Neural cell (in vitro differentiated cells): Measurements from ENCODE around the gene FNDC10. TPM values are rescaled to one million over a fixed set of nuclear protein-coding genes. Genes with fewer than 3 reads are reported as not detected.

Source experiments
- H2AFZ ChIP-seq: fragments of 200-600, 300-800 bp; sonication (generic), shearing (Covaris generic); 2 replicates; pipeline ENCODE4 v1.6.0; 2014; ENCODE audit warnings: low read depth, mild to moderate bottlenecking, antibody characterized with exemption, low read length, moderate library complexity
- H3F3A ChIP-seq: fragments of 200-600 bp; shearing (Covaris generic); 2 replicates; pipeline ENCODE4 v1.6.1; 2016; ENCODE audit warnings: mild to moderate bottlenecking, moderate library complexity, mixed read lengths, antibody characterized with exemption, low read length; ENCODE audit not compliant: insufficient read depth, poor library complexity, severe bottlenecking
- H3K27ac ChIP-seq: fragments of 200-600, 300-800 bp; sonication (generic), shearing (Covaris generic); 2 replicates; pipeline ENCODE4 v1.5.1; 2014; ENCODE audit warnings: mild to moderate bottlenecking, low read length, moderate library complexity
- H3K27me3 ChIP-seq: fragments of 300-800, 200-600 bp; sonication (generic), shearing (Covaris generic); 2 replicates; pipeline ENCODE4 v1.6.0; 2014; ENCODE audit warnings: mild to moderate bottlenecking, low read depth, low read length, moderate library complexity; ENCODE audit not compliant: insufficient read depth
- H3K36me3 ChIP-seq: fragments of 300-800, 200-600 bp; sonication (generic), shearing (Covaris generic); 2 replicates; pipeline ENCODE4 v1.5.1; 2014; ENCODE audit warnings: mild to moderate bottlenecking, antibody characterized with exemption, low read length, moderate library complexity; ENCODE audit not compliant: insufficient read depth
- H3K4me2 ChIP-seq: fragments of 300-800, 200-600 bp; sonication (generic), shearing (Covaris generic); 2 replicates; pipeline ENCODE4 v1.6.0; 2014; ENCODE audit warnings: mild to moderate bottlenecking, low read length
- H3K4me3 ChIP-seq: fragments of 300-800, 200-600 bp; sonication (generic), shearing (Covaris generic); 2 replicates; pipeline ENCODE4 v1.5.1; 2014; ENCODE audit warnings: mild to moderate bottlenecking, low read length, moderate library complexity
- H3K79me2 ChIP-seq: fragments of 200-600 bp; shearing (Covaris generic); replicated peaks from 2 replicates; pipeline ENCODE4 v1.6.0; 2014; ENCODE audit warnings: mild to moderate bottlenecking, low read length, moderate library complexity; ENCODE audit not compliant: insufficient read depth
- H3K9ac ChIP-seq: fragments of 300-800, 200-600 bp; sonication (generic), shearing (Covaris generic); 2 replicates; pipeline ENCODE4 v1.6.1; 2016; ENCODE audit warnings: mild to moderate bottlenecking, low read length, mixed read lengths
- H3K9me2 ChIP-seq: fragments of 200-600 bp; shearing (Covaris generic); 2 replicates; pipeline ENCODE4 v1.6.1; 2016; ENCODE audit warnings: mild to moderate bottlenecking, low read length, mixed read lengths; ENCODE audit not compliant: insufficient read depth
- H3K9me3 ChIP-seq: fragments of 200-600, 300-800 bp; sonication (generic), shearing (Covaris generic); 2 replicates; pipeline ENCODE4 v1.6.1; 2016; ENCODE audit warnings: mild to moderate bottlenecking, mixed run types, low read length, moderate library complexity, mixed read lengths
- H4K20me1 ChIP-seq: fragments of 200-600 bp; shearing (Covaris generic); 2 replicates; pipeline ENCODE4 v1.6.1; 2016; ENCODE audit warnings: mild to moderate bottlenecking, mixed run types; ENCODE audit not compliant: insufficient read depth
- CTCF ChIP-seq: fragments of 450-650 bp; IDR thresholded peaks from 2 replicates; pipeline ENCODE4 v1.5.1; 2014; ENCODE audit warnings: antibody characterized with exemption, mild to moderate bottlenecking, moderate library complexity; ENCODE audit not compliant: poor library complexity, severe bottlenecking
- EP300 ChIP-seq: fragments of 450-650 bp; conservative IDR thresholded peaks from 2 replicates; pipeline ENCODE4 v1.6.1; 2014; ENCODE audit warnings: antibody characterized with exemption, mild to moderate bottlenecking, moderate library complexity; ENCODE audit not compliant: poor library complexity, severe bottlenecking
- EZH2 ChIP-seq: fragments of 200-600, 300-800 bp; shearing (Covaris generic), sonication (generic); IDR thresholded peaks from 2 replicates; pipeline ENCODE4 v1.6.1; 2014; ENCODE audit warnings: antibody characterized with exemption, low read length, borderline replicate concordance, mild to moderate bottlenecking; ENCODE audit not compliant: insufficient read depth, poor library complexity, severe bottlenecking
- MXI1 ChIP-seq: fragments of 450-650 bp; conservative IDR thresholded peaks from 2 replicates; pipeline ENCODE4 v1.6.1; 2014; ENCODE audit warnings: antibody characterized with exemption, mild to moderate bottlenecking; ENCODE audit not compliant: poor library complexity, severe bottlenecking
- POLR2AphosphoS5 ChIP-seq: IDR thresholded peaks from 2 replicates; pipeline ENCODE4 v1.6.1; 2012
- TAF1 ChIP-seq: IDR thresholded peaks from 2 replicates; pipeline ENCODE4 v1.6.1; 2012; ENCODE audit warnings: low read depth
- polyA plus RNA-seq: library from polyadenylated mRNA; depleted of rRNA; stranded (reverse); fragments of >200 nt; gene quantifications from 2 replicates; pipeline ENCODE4 v1.2.3, GENCODE V29; 2014

FNDC10 gene
- polyA plus RNA-seq, 1 donor from 2014 or later: 4.5 TPM

DNA sequence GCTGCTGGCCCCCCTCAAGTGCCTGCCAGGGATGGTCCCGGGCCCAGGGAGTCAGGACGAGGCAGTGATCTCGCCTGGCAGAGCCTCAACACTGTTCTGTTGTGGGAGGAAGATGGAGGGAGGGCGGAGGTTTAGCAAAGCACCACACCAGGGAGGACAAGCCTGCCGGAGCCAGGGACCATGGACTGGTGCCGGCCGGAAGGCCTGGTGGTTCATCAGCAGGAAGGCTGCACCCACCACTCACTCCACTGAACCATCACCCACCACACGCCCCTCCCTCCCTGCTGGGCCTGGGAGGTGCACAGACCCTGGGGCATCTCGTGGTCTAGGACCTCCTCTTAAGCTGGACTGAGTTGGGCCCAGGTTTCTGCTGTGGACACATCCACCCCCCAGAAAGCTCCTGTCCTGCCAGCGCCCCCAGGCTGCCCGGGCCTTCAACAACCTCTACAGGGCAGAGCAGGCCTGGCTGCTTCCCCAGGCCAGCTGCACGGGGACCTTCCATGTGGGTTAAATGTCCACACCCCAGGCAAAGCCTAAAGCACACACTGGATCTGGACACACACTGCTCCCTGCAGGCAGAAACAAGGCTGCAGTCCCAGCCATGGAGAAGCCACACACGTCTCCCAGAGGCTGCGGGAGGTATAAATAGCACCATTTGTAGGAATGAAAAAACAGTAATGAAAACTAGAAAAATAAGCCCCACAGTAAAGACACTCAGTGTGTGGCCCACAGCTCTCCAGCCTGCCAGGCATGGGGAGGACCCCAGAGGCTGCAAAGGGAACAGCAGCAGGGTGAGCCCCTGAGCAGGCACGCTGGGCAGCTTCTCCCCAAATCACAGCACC, 49.1 kb downstream of the FNDC10 start:
- Histone ChIP-seq H3F3A (no peaks in the 10 kb centered on the region), H3K9me2 (no peaks in the 10 kb centered on the region), H3K9me3 (no peaks in the 10 kb centered on the region), H3K9ac (no peak overlapping the region), H3K4me2 (no peak overlapping the region), H3K27me3 (no peaks in the 10 kb centered on the region), H3K36me3 (no peaks in the 10 kb centered on the region), H3K79me2 (no peaks in the 10 kb centered on the region), H3K4me3 (no peak overlapping the region), H3K27ac (no peak overlapping the region), H2AFZ (no peak overlapping the region), H4K20me1 (no peaks in the 10 kb centered on the region)
- TF ChIP-seq EP300 (no peak), MXI1 (no peak), CTCF (peak; percentile 54), EZH2 (no peak), TAF1 (no peak)

- Histone ChIP-seq H3K9me2 (no peaks in the 10 kb centered on the region), H3K79me2 (no peaks in the 10 kb centered on the region), H3K27me3 (no peaks in the 10 kb centered on the region), H3K36me3 (no peaks in the 10 kb centered on the region), H2AFZ (no peak overlapping the region), H3K4me3 (no peak overlapping the region), H3K9ac (no peak overlapping the region), H3F3A (no peaks in the 10 kb centered on the region), H3K27ac (no peak overlapping the region), H3K9me3 (no peaks in the 10 kb centered on the region), H4K20me1 (no peaks in the 10 kb centered on the region), H3K4me2 (no peak overlapping the region)
- no peak for TF ChIP-seq EZH2
- TF ChIP-seq MXI1: no peak
- no peak for TF ChIP-seq EP300
- TF ChIP-seq TAF1: no peak
Observed at GRCh38 chr1:1550087-1550486, 49.8 kb downstream of the FNDC10 start.

DNA sequence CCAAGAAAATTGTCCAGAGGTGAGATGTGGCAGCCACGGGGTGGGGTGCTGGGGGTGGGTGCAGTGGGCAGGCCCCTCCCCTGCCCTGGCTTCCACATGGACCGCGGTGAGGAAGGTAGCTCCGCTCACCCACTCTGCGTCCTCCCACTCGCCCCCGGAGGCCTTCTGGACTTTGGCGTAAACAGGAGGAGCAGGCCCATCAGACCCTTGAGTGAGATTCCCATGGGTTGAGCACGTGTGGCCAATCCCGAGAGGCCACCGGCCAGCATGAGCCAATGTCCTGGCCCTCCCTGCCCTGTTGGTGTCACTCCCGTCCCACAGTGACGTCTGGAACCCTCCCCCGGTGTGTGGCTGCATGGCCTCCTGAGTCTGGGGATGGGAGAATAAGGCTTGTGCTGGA, 51.3 kb downstream of the FNDC10 start:
- H3K4me3 ChIP-seq: no peak overlapping the region
- H3K27ac ChIP-seq: no peak overlapping the region
- H3K9me2 ChIP-seq: no peaks in the 10 kb centered on the region
- H3K27me3 ChIP-seq: no peaks in the 10 kb centered on the region
- H3K9me3 ChIP-seq: no peaks in the 10 kb centered on the region
- H4K20me1 ChIP-seq: no peaks in the 10 kb centered on the region
- H3K36me3 ChIP-seq: no peaks in the 10 kb centered on the region
- H3K9ac ChIP-seq: no peak overlapping the region
- H3K79me2 ChIP-seq: no peaks in the 10 kb centered on the region
- TF ChIP-seq POLR2AphosphoS5: no peak
- H2AFZ ChIP-seq: no peak overlapping the region
- no peaks in the 10 kb centered on the region for H3F3A ChIP-seq
- H3K4me2 ChIP-seq: no peak overlapping the region

Other genes starting within 250 kb of the FNDC10 start
- gene MXRA8, start 241.6 kb downstream of the FNDC10 start, polyA plus RNA-seq: 0.92 and 1.7 TPM in 2 replicates
- 104 and 119 TPM in 2 replicates for gene AURKAIP1, start 224.9 kb downstream of the FNDC10 start, polyA plus RNA-seq
- gene CCNL2, start 200.8 kb downstream of the FNDC10 start, polyA plus RNA-seq: 696 and 734 TPM in 2 replicates
- 168 and 204 TPM in 2 replicates for gene MRPL20, start 192.8 kb downstream of the FNDC10 start, polyA plus RNA-seq
- 0.28 TPM in 1 of 2 replicates, not detected in the other for gene ANKRD65, start 178.9 kb downstream of the FNDC10 start, polyA plus RNA-seq
- gene VWA1, start 164.4 kb downstream of the FNDC10 start, polyA plus RNA-seq: 0.88 and 1.4 TPM in 2 replicates
- not detected in 2 replicates for gene ATAD3C, start 150.4 kb downstream of the FNDC10 start, polyA plus RNA-seq
- 51.3 and 57.2 TPM in 2 replicates for gene ATAD3B, start 128.4 kb downstream of the FNDC10 start, polyA plus RNA-seq
- gene ATAD3A, start 88.0 kb downstream of the FNDC10 start, polyA plus RNA-seq: 30.3 and 42.7 TPM in 2 replicates
- gene TMEM240, start 59.5 kb downstream of the FNDC10 start, polyA plus RNA-seq: 46.7 and 52.1 TPM in 2 replicates
- 56.2 and 66.3 TPM in 2 replicates for gene SSU72, start 25.3 kb downstream of the FNDC10 start, polyA plus RNA-seq
- 106 and 153 TPM in 2 replicates for gene MIB2, start 15.4 kb upstream of the FNDC10 start, polyA plus RNA-seq
- 0.98 and 4.3 TPM in 2 replicates for gene MMP23B, start 32.0 kb upstream of the FNDC10 start, polyA plus RNA-seq
- 9.6 and 13.7 TPM in 2 replicates for gene CDK11B, start 58.9 kb upstream of the FNDC10 start, polyA plus RNA-seq
- 93.2 and 112 TPM in 2 replicates for gene SLC35E2B, start 92.7 kb upstream of the FNDC10 start, polyA plus RNA-seq
- gene CDK11A, start 124.2 kb upstream of the FNDC10 start, polyA plus RNA-seq: 19.3 and 20.2 TPM in 2 replicates
- 38.5 and 55.5 TPM in 2 replicates for gene NADK, start 178.3 kb upstream of the FNDC10 start, polyA plus RNA-seq